HG03280 (cell line): Measurements from ENCODE around the gene MEF2B.
A peak's percentile ranks its signal among the peaks of the same experiment; 100 is the strongest.

Experiments used
- ATAC-seq: cut with Tn5 transposase; IDR thresholded peaks from one replicate; pipeline ENCODE4 v1.9.1; 2021; ENCODE audit warnings: mild to moderate bottlenecking, moderate library complexity; ENCODE audit not compliant: unreplicated experiment

The MEF2B gene

DNA sequence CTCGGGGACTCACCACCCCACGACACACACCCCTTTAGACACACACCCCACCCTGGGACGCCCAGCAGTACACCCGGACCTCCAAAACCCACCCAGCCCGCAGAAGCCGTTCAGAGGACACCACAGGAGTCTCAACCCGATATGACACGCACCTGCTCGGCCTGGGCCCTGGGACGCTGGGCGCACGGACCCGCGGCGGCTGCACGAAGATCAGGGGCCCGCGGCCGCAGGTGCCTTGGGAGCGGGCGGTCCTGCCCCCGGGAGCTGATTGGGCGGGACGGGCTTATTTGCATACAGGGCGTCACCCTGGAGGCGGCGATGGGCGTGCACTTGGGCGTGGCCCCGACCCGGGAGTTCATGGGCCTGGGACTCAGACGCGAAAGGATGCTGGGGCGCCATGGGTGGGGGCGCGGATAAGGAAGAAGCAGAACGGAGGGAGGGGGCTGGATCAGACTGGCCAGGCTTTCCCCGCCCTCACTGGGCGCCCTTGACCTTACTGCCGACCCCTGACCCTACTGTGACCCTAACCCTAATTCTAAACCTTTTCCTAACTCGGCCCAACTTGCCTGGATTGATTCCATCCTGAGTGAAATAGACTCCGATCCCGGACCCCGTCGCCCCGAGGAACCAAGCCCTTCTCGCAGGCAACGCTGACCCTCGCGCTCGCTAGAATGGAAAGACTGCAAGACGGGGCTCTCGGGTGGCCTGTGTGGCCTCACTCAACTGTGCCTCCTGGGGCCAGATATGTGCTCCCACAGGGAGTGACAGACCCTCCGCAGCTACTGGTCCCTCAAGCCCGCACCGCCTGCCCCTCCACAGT is at the start of gene MEF2B:
Gene MEF2B, minus strand, starts transcription at position 211 of the 820 bp plus-strand sequence. CDS start 19,528 bp downstream, outside the sequence.
- peak; percentile 89 for ATAC-seq

GRCh38 chr19:19218911-19219310 is 48.8 kb upstream of the MEF2B start:
- ATAC-seq = no peak

GRCh38 chr19:19217099-19217498 is 47.0 kb upstream of the MEF2B start:
- ATAC-seq = no peak

DNA sequence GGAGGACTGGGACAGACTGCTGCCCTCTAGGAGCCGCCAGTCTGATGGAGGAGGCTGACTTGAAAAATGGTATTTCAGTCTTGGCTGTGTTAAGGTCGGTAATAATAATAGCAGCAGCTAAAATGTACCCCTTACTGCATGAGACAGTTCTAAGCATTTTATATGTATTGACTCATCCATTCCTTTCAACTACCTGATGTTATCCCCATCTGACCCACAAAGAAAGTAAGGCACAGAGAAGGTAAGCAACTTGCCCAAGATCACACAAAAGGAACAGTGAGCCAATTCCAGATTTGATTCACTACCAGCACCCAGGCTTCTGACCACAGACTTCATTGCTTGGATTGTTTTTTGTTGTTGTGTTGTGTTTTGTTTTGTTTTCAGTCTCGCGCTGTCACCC is 45.7 kb upstream of the MEF2B start:
- no peak for ATAC-seq

DNA sequence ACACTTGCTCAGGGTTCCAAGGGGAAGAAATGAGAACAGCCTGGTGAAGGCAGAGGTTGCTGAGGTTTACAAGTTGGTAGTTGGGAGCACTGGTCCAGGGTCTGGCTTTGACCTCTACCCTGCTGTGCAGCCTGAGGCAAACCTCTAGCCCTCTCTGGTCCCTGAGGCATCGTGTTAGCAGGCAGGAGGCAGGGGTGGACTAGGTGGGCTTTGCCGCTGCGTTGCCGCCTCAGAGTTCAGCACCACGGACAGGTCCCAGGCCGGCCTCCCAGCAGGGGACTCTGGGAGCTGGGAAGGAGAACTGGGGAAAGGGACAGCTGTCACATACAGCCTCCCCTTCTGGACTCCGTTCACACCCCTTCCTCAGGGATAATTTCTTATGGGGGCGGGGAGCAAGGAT is 44.8 kb upstream of the MEF2B start:
- no peak for ATAC-seq

DNA sequence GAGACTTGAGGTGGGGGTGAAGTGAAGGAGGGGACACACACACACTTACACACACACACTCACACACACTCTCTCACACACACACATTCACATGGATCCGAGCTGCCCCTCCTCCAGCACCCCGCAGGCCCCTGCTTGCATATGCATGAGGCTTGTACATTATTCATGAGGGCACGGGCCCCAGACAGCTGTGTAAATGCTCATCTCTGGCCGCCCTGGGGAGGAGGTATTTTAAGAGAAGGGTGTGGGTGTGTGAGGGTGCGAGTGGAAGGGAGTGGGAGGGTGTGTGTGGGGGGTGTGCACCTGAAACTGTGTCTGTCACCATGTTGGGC is 44.1 kb upstream of the MEF2B start:
- no peak for ATAC-seq

DNA sequence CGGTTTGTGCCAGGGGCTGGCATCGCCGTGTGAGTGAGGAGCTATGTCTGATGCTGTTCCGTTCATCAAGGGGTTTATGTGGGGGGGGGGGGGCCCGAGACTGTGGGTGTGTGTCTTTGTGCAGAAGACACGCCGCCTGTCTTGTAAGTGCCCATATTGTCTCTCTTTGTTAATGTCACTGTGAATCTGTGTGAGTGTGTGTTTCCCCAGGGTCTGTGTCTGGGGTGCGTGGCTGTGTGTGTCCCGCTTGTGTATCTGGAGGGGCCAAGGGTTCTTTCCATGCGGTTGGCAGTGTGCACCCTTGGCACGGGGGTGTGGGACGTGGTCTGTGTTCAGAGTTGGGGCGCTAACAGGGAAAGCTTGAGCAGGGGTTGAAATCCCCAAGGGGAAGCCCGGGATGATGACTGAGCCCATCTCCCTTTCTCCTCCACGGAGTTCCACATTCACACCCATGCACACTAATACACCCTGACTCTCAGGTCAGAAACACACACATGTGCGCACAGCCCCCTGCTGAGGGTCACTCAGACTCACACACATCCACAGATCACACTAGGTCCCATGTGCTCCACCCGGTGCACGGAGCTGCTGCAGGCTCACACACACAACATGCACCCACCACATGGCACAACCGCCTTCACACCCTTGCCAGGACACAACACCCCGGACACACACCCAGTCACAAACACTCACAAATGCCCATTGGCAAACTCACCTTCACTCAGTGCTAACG is 43.5 kb upstream of the MEF2B start:
- no peak for ATAC-seq

- ATAC-seq = no peak
These were observed 42.9 kb upstream of the MEF2B start for GRCh38 chr19:19212916-19213315.

GRCh38 chr19:19211499-19212420 is 41.7 kb upstream of the MEF2B start, which contains the start of gene NCAN:
NCAN (plus strand) TSS chr19:19211958; CDS start chr19:19216954, 4,996 bp downstream.
- no peak for ATAC-seq

GRCh38 chr19:19209372-19209771 is 39.3 kb upstream of the MEF2B start:
- ATAC-seq = no peak

DNA sequence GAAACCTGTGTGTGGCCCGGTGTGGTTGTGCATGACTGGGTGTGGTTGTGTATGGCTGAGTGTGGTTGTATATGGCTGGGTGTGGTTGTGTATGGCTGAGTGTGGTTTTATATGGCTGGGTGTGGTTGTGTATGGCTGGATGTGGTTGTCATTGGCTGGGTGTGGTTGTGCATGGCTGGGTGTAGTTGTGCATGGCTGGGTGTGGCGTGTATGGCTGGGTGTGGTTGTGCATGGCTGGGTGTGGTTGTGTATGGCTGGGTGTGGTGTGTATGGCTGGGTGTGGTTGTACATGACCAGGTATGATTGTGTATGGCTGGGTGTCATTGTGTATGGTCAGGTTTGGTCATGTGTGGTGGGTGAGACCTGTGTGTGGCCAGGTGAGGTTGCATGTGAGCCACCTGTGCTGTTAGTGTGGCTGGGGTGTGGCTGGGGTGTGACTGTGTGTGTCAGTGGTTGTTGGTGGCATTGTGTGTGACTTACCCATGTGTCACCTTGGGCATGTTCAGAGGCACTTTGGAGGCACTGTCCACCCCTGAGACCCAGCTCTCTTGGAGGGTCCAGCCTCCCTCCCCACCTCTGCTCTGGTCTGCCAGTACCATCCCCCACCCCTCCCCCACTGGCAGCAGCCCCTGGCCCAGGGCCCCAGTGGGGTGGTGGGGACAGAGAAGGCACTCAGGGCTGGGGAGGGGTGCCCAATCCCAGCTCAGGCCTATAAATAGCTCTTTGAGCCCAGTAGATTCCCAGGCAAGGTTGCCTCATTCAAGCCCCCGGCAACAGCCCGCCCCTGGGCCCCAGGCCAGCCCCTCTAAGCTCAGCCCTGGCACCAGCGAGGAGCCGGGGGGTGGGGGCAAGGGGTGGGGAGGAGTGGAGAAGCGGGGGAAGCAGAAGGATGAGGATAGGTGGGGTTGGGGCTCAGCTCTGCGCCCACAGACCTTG is 37.8 kb upstream of the MEF2B start:
- ATAC-seq = no peak

- ATAC-seq = no peak
These were observed 36.9 kb upstream of the MEF2B start for GRCh38 chr19:19206938-19207337.

GRCh38 chr19:19205416-19206410 is 35.6 kb upstream of the MEF2B start:
- ATAC-seq = no peak

DNA sequence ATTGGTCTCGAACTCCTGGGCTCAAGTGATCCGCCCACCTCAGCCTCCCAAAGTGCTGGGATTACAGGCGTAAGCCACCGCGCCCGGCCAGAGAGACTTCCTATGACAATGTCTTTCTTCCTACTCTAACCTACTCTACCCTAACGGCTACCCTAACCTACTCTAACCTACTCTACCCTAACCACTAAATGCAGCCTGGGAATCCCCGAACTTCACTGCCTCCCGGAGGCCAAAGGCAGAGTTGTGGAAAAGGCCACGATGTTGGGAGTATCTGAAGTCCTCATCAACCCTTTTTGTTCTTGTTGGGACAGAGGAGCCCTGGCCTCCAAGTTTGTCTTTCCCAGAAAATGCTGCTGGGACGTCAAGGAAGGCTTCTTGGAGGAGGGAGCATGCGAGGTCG is 34.1 kb upstream of the MEF2B start:
- no peak for ATAC-seq

- ATAC-seq = no peak
These were observed 33.2 kb upstream of the MEF2B start, which contains the start of gene NR2C2AP for GRCh38 chr19:19203012-19203856. NR2C2AP (minus strand) TSS chr19:19203414; CDS start chr19:19203060, 354 bp downstream.

DNA sequence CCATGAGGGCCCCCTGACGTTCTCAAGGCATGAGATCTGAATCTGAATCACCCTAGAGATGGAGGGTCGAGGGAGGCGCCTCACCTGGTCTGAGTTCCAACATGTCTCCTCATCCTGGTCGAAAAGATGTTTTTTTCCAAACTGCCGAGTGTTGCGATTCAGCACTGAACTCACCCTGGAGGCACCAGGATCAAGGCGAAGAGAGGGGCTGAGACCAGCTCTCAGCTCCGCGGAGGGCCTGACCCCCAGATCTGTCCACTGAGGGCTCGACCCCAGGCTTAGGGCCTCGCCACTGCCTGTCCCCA is 32.6 kb upstream of the MEF2B start:
- ATAC-seq = no peak

- no peak for ATAC-seq
These were observed 31.9 kb upstream of the MEF2B start for GRCh38 chr19:19201697-19202630.
